Suppressor macrophage treated with lipopolysaccharide for 1 hour (primary cell): Measurements from ENCODE around the gene TRPV6.

ENCODE experiments used
- DNase-seq, 3 donors: peaks; one replicate each; pipeline ENCODE4 v3.0.0-alpha.2; 2020 to 2022

TRPV6 gene

GRCh38 chr7:142847353-142847752 is 38.2 kb downstream of the TRPV6 start:
- DNase-seq, result peak in 2 of 3 donors; percentile 29 to 30

- DNase-seq, result no peak
Measured at GRCh38 chr7:142842251-142842766, 43.2 kb downstream of the TRPV6 start.

- peak; percentile 58 to 60 (median 59) for DNase-seq
Measured at GRCh38 chr7:142838461-142839213, 46.9 kb downstream of the TRPV6 start.

- DNase-seq, result no peak
Measured at GRCh38 chr7:142836426-142836825, 49.1 kb downstream of the TRPV6 start.

GRCh38 chr7:142835487-142835886 is 50.1 kb downstream of the TRPV6 start:
- DNase-seq, result no peak

GRCh38 chr7:142833174-142834048 is 52.1 kb downstream of the TRPV6 start:
- peak; percentile 44 to 64 (median 55) for DNase-seq

GRCh38 chr7:142832417-142832816 is 53.1 kb downstream of the TRPV6 start:
- no peak for DNase-seq

- no peak for DNase-seq
Measured at GRCh38 chr7:142827951-142828500, 57.5 kb downstream of the TRPV6 start.

GRCh38 chr7:142822714-142823113 is 62.8 kb downstream of the TRPV6 start:
- DNase-seq, result no peak
